ENCODE results near the gene IL32.

Gene IL32

GRCh38 chr16:3115003-3115402 lies 49.6 kb downstream of the IL32 start:
- Histone ChIP-seq H3K4me3 (ENCODE audit: low read length in 2 of 2) (no peak overlapping the region), H3K36me3 (ENCODE audit: control insufficient read depth in 2 of 2, insufficient read depth in 2 of 2, low read length in 2 of 2) (peaks cover 13 to 15% of the 10 kb centered on the region in 2 donors), H3K9me3 (ENCODE audit: control insufficient read depth in 2 of 2, low read length in 2 of 2) (no peaks in the 10 kb centered on the region), H3K4me1 (ENCODE audit: control insufficient read depth in 2 of 2, insufficient read depth in 2 of 2, low read length in 2 of 2) (peaks cover 19 to 22% of the 10 kb centered on the region in 2 donors), H3K9ac (ENCODE audit: low read depth in 1 of 2, low read length in 2 of 2) (no peak overlapping the region), H3K27ac (ENCODE audit: low read depth in 2 of 2, low read length in 2 of 2) (no peak overlapping the region), H3K27me3 (ENCODE audit: control insufficient read depth in 2 of 2, insufficient read depth in 2 of 2, low read length in 2 of 2) (no peaks in the 10 kb centered on the region)

- Histone ChIP-seq H3K36me3 (ENCODE audit: control insufficient read depth in 2 of 2, insufficient read depth in 2 of 2, low read length in 2 of 2) (peaks cover 13 to 15% of the 10 kb centered on the region in 2 donors), H3K4me1 (ENCODE audit: control insufficient read depth in 2 of 2, insufficient read depth in 2 of 2, low read length in 2 of 2) (peaks cover 19 to 22% of the 10 kb centered on the region in 2 donors), H3K9ac (ENCODE audit: low read depth in 1 of 2, low read length in 2 of 2) (no peak overlapping the region), H3K27ac (ENCODE audit: low read depth in 2 of 2, low read length in 2 of 2) (no peak overlapping the region), H3K4me3 (ENCODE audit: low read length in 2 of 2) (no peak overlapping the region), H3K27me3 (ENCODE audit: control insufficient read depth in 2 of 2, insufficient read depth in 2 of 2, low read length in 2 of 2) (no peaks in the 10 kb centered on the region), H3K9me3 (ENCODE audit: control insufficient read depth in 2 of 2, low read length in 2 of 2) (no peaks in the 10 kb centered on the region)
These were observed 50.1 kb downstream of the IL32 start for GRCh38 chr16:3115561-3115960.

GRCh38 chr16:3118204-3118790 lies 52.9 kb downstream of the IL32 start:
- Histone ChIP-seq H3K9me3 (ENCODE audit: control insufficient read depth in 2 of 2, low read length in 2 of 2) (no peaks in the 10 kb centered on the region), H3K27ac (ENCODE audit: low read depth in 2 of 2, low read length in 2 of 2) (no peak overlapping the region), H3K4me1 (ENCODE audit: control insufficient read depth in 2 of 2, insufficient read depth in 2 of 2, low read length in 2 of 2) (peaks cover 7 to 8% of the 10 kb centered on the region in 2 donors), H3K9ac (ENCODE audit: low read depth in 1 of 2, low read length in 2 of 2) (no peak overlapping the region), H3K27me3 (ENCODE audit: control insufficient read depth in 2 of 2, insufficient read depth in 2 of 2, low read length in 2 of 2) (no peaks in the 10 kb centered on the region), H3K4me3 (ENCODE audit: low read length in 2 of 2) (no peak overlapping the region), H3K36me3 (ENCODE audit: control insufficient read depth in 2 of 2, insufficient read depth in 2 of 2, low read length in 2 of 2) (peaks cover 13 to 15% of the 10 kb centered on the region in 2 donors)

GRCh38 chr16:3118846-3119245 lies 53.4 kb downstream of the IL32 start:
- peaks cover 13 to 15% of the 10 kb centered on the region in 2 donors for H3K36me3 ChIP-seq (ENCODE audit: control insufficient read depth in 2 of 2, insufficient read depth in 2 of 2, low read length in 2 of 2)
- H3K4me3 ChIP-seq (ENCODE audit: low read length in 2 of 2) = no peak overlapping the region

More at GRCh38 chr16:3118846-3119245, 53.4 kb downstream of the IL32 start:
- Histone ChIP-seq H3K27ac (ENCODE audit: low read depth in 2 of 2, low read length in 2 of 2) (no peak overlapping the region), H3K4me1 (ENCODE audit: control insufficient read depth in 2 of 2, insufficient read depth in 2 of 2, low read length in 2 of 2) (peaks cover 5 to 7% of the 10 kb centered on the region in 2 donors), H3K27me3 (ENCODE audit: control insufficient read depth in 2 of 2, insufficient read depth in 2 of 2, low read length in 2 of 2) (no peaks in the 10 kb centered on the region), H3K9ac (ENCODE audit: low read depth in 1 of 2, low read length in 2 of 2) (no peak overlapping the region), H3K9me3 (ENCODE audit: control insufficient read depth in 2 of 2, low read length in 2 of 2) (no peaks in the 10 kb centered on the region)
